Measurements from ENCODE around the gene IL22RA1. TPM values are rescaled to one million over a fixed set of nuclear protein-coding genes. Genes with fewer than 3 reads are reported as not detected.

The IL22RA1 gene
- total RNA-seq, 1 experiment from 2014 or later, result 0.13 TPM

DNA sequence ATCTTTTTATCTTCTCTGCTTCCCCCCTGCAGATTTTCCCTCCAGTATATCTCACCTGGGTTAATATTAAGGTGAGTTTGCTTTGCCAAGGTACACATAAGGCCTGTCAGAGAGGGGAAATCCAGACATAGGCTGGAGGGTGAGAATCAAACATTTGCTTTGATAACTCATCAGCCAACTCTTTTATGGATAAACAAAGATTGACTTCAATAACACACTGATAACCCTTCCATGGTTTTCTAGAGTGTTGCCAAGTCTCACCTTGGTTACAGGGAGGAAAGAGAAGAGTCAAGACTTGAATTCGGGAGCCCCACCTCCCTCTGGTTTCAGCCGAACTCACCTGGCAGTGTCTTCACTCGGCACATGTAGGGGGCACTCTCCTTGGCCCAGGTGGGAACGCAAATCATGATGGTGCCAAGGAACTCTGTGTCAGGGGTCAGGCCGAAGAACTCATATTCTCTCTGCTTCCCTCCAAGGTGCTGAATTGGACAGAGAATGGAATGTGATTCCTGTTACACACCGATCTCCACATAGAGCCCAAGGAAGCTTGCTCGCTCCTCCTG lies 15.1 kb downstream of the IL22RA1 start:
- no peak overlapping the region for H2BK15ac ChIP-seq (ENCODE audit: low read depth, low read length)
- no peak overlapping the region for H3K27ac ChIP-seq (ENCODE audit: insufficient read length, low read depth, low read length)
- peaks cover 13 to 15% of the 10 kb centered on the region in 2 experiments for H3K4me1 Mint-ChIP-seq
- no peaks in the 10 kb centered on the region for H4K20me1 ChIP-seq (ENCODE audit: control insufficient read depth, insufficient read depth, insufficient read length)
- no peaks in the 10 kb centered on the region; the same call in 1 of the 2 replicates for H3K27me3 Mint-ChIP-seq (ENCODE audit: low read depth)
- H3K23me2 ChIP-seq (ENCODE audit: insufficient read length, low read depth, low read length, poor library complexity, severe bottlenecking), result no peaks in the 10 kb centered on the region
- H3K27me3 ChIP-seq (ENCODE audit: insufficient read depth, low read length), result no peaks in the 10 kb centered on the region
- no peak overlapping the region for H2AFZ ChIP-seq (ENCODE audit: low read length)
- H3K18ac ChIP-seq (ENCODE audit: insufficient read length, low read depth, low read length), result no peak overlapping the region
- H2BK20ac ChIP-seq (ENCODE audit: low read depth, low read length, poor library complexity, severe bottlenecking), result no peak overlapping the region
- H3K79me2 ChIP-seq (ENCODE audit: insufficient read depth, low read length), result no peaks in the 10 kb centered on the region
- no peaks in the 10 kb centered on the region for H3K9me3 ChIP-seq (ENCODE audit: control insufficient read depth, low read depth, low read length)
- H3K27ac Mint-ChIP-seq, result no peak overlapping the region
- no peak overlapping the region for H4K91ac ChIP-seq (ENCODE audit: insufficient read length, low read depth, low read length)
- no peak for DNase-seq
- no peak overlapping the region for H3K4me3 Mint-ChIP-seq
- no peak overlapping the region for H4K8ac ChIP-seq (replicated peaks; ENCODE audit: insufficient read length, low read depth, low read length)
- peaks cover 0 to 13% of the 10 kb centered on the region in 2 experiments; a peak in 2 of 5 replicates for H3K9me3 Mint-ChIP-seq
- H3K4me2 ChIP-seq (ENCODE audit: insufficient read depth, insufficient read length, low read length), result no peak overlapping the region
- no peak for TF ChIP-seq CTCF (conservative IDR thresholded peaks at IDR 0.05)
- no peak overlapping the region for H3K14ac ChIP-seq (ENCODE audit: insufficient read depth, low read length)
- no peak overlapping the region for H2BK12ac ChIP-seq (ENCODE audit: insufficient read length, low read depth, low read length)
- H3K23ac ChIP-seq (ENCODE audit: insufficient read length, low read depth, low read length), result no peak overlapping the region
- H3K56ac ChIP-seq (ENCODE audit: insufficient read length, low read depth, low read length), result no peak overlapping the region
- no peak overlapping the region for H3K9ac ChIP-seq (ENCODE audit: extremely low read depth, insufficient read length, low read length)
- H3K4me1 ChIP-seq (ENCODE audit: insufficient read depth, low read length), result no peaks in the 10 kb centered on the region
- H3K79me1 ChIP-seq (ENCODE audit: insufficient read depth, low read depth, low read length, poor library complexity, severe bottlenecking), result no peaks in the 10 kb centered on the region
- H2BK5ac ChIP-seq (ENCODE audit: insufficient read length, low read length), result no peak overlapping the region
- H2AK5ac ChIP-seq (ENCODE audit: insufficient read length, low read length), result no peak overlapping the region
- WGBS (ENCODE audit: extremely low coverage, insufficient read length, low lambda C conversion rate), result no CpG with 5 or more reads among the region's 7 CpGs
- H4K5ac ChIP-seq (ENCODE audit: insufficient read length, low read depth, low read length), result no peak overlapping the region
- no peak overlapping the region for H3T11ph ChIP-seq (ENCODE audit: low read length)
- H3K4ac ChIP-seq (ENCODE audit: low read depth, low read length), result no peak overlapping the region
- H2BK120ac ChIP-seq (ENCODE audit: low read depth, low read length, poor library complexity, severe bottlenecking), result no peak overlapping the region
- H3K36me3 Mint-ChIP-seq (ENCODE audit: insufficient read depth in 1 of 3, low read depth in 3 of 3), result peaks cover 0 to 8% (median 2%) of the 10 kb centered on the region in 3 experiments; a peak in 1 of 7 replicates

Measured in H9 (cell line).